Retina (tissue), 1 donor: ENCODE measurements around the gene CIRBP.

Experiments used
- DNase-seq: peaks from one replicate; pipeline ENCODE4 v3.0.0-alpha.2; 2016

The CIRBP gene

DNA sequence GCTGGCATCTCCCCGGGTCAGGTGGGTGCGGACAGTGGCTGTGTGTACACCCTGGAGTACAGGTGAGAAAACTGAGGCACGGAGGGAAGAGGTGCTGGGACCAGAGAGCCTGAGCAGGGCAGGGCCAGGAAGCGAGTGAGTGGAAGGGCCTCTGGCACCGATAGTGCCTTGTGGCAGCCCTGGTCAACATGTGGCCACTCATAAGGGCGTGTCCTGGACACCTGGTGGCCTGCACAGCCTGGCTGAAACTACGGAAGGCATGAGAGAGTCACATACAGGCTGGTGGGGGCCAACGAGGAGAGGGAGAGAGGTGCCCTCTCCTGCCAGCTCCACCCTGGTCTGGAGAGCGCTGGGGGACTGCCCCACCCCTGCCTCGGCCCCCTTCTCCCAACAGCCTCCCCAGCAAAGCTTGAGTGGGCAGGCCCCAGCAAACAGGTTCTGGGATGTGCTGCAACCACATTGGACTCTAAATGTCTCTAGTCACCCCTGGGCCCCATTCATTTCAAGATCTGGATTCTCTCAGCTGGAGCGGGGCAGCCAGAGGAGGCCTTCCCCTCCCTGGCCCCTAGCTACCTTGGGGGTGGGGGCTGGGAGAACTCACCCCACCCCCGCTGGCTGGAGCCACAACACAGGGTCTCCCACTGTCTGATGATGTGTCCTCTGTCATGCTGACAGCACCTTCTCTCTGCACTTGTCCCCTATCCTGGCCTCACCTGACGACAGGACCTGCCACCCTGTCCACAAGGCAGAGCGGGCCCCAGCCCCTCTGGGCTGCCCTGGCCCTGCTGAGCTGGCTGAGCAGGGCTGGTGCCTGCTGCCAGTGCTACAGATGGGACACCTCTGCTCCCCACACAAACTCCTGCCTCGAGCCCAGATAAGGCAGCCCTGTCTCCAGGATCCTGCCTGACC is 37.1 kb upstream of the CIRBP start:
- DNase-seq, result no peak

DNA sequence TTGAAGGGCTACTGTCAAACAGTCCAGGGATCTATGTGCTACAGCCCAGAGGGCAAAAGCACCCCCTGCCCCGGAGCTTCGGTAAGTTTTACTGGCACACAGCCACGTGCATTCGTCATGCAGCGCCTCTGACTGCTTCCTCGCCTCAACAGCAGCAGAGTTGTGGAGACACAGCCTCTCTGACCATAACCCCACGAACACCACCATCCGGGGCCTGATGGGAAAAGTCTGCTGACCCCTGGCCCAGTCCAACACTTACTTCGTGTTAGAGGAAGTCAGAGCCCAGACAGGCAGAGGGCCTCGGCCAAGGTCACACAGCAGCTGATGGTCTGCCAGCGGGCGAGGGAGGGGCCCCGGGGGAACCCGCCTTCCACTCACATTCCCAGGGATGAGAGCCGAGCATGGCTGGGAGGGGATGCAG is 36.5 kb upstream of the CIRBP start:
- DNase-seq, result no peak

DNA sequence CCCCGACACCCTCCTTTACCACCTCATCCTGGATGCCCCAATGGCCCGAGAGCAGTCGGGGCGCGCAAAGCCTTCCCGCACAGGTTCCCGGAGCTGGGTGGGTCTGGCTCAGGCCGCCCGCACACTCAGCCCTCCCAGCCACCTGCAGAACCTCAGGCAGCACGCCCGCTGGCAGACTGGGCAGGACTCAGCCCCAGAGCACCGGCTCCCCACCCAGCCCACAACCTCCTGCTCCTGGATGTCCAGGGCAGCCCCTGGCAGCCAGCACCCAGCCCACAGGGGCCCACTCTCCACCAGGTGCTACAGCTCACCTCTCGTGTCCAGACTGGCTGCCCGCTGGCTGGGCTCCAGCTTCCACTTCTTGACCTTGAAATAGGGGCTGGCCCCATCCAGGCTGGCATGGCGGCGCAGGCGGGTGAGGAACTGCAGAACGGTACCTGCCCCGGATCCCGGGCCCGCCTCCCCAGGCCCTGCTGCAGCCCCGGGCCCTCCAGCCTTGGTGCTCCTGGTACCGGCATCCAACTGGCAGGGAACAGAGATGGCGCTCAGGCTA is 35.9 kb upstream of the CIRBP start:
- no peak for DNase-seq

DNA sequence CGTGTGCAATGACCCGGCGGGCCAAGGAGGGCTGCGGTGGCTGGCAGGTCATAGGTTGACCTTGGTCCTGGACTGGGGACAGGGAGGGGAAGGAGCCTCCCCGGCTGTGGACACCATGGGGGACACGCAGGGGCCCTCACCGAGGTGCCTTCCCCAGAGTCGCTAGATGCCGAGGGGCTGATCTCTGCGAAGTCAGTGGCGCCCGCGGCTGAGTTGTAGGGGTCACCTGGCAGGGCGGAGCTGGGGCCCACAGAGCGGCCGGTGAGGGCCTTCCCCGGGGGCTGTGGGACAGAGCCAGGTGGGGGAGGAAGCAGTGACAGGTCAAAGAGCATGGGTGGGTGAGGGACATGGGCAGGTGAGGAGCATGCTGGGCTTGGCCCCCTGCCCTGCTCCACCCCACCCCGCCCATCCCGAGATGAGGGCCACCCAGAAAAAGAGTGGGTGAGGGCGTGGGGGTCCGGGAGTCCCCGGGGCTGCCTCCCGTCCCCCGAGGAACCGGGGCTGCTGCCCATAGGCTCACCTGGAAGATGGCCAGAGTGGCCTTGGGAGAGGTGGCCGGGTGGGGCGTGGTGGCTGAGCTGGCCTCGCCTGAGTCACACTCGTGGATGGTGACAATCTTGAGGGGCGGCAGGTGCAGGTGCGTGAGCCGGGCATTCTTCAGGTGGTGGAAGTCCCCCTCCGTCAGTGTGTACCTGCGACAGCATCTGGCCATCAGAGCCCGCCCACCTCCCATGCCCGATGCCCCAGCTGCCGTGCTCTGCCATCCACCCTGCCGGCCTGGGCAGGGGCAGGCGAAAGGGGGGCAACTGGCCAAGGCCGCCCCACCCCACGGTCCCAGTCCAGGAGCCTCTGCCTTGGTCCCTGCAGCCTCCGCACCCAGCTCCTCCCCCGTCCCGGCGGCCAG is 34.8 kb upstream of the CIRBP start:
- no peak for DNase-seq

DNA sequence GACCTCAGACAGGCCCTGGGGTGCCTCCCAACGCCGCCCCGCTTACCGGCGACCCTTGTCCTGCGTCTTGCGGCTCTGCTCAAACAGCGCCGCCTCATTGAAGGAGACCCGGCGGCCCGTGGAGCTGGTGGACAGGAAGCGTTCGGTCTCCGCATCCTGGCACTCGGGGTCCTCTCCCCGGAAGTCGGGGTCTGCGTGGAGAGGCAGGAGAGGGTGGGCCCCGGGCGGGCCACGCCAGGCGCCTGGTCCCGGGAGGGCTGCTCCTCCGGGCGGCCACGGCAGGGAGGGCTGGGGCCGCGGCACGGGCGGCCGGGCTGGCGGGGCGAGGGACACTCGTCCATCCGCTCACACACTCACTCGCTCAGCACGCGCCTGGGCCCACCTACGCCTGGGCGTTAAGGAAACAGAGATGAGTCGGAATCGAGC is 34.2 kb upstream of the CIRBP start:
- no peak for DNase-seq

DNA sequence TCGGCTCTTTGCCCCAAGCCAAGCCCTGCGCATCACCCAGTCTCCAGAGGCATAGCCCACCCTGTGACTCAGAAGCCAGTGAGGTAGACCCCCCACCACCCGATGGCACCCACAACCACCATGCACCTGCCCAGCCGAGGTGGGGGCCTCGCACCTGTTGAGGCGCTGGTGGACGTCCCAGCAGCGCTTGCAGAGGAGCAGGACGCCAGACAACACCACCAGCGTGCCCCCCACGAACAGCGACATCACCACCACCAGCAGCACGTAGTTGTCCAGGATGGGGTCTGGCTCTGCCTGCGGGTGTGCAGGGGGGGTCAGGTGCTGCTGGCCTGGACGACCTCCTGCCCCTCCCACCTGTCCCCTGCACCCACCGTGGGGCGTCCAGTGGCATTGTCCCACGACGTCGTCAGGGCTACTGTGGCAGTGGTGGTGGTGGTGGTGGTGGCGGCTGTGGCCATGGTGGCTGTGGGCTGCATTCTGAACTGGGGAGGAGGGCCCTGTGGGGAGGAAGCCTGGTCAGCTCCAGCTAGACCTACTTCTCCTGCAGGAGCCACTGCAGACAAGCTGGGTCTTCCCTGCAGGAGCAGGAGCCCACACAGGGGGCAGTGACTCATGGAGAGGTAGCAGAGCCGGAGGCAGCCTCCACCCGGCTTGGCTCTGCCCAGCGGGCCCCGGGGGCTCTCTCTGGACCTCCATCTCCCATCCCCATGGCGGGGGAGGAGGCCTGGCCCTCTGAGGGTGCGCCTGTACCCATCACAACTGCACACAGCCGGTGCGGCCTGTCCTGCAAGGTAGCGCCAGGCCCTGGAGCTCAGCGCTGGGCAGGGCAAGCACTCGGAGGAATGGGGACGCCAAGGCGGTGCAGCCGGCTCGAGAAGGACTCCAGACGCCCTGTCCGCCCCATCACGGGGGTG is 33.2 kb upstream of the CIRBP start:
- DNase-seq, result peak; percentile 82

DNA sequence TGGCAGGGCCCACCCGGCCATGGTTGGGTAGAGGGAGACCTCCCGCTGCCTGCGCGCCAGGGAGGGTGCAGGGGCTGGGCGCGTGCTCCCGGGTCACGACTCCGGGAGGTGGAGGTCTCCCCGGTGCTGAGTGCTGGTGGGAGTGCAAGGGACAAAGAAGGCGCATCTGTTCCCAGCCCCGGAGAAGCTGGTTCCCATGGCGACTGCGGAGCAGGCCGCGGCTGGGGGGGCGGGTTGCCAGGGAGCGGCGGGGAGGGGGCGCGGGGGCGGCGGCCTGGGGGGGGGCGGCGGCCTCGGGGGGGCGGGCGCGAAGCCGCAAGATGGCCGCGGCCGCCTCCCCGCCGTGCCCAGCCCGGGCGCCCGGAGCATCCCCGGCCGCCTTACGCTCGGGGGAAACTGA is 32.6 kb upstream of the CIRBP start:
- DNase-seq, result peak; percentile 79

DNA sequence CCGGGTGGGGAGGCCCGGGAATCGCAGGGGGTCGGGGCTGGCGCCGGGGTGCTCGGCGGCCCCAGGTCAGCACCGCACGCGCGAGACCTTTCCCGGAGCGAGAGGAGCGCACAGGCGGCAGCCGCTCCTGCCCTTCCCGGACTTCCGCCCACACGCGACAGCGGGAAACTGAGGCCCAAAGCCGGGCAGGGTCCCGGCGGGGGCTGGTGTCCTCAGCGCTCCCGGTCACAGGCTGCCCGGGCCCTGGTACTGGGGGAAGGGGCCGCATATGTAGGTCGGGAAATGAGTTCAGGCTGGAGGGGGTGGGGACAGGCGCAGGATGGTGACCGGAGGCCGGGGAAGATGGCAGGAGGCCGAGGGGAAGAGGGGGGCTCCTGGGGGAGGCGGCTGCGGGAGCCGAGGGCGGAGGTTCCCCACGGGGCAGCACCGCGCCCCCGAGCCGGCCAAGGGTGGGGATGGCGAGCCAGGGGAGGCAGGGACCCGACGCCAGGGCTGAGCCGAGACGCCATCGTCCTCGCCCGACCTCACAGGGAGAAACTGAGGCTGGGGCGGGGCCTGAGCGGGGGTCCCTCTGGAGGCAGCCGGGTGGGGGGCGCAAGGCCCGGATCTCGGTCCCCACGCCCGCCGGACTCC is 32.0 kb upstream of the CIRBP start:
- peak; percentile 76 for DNase-seq

DNA sequence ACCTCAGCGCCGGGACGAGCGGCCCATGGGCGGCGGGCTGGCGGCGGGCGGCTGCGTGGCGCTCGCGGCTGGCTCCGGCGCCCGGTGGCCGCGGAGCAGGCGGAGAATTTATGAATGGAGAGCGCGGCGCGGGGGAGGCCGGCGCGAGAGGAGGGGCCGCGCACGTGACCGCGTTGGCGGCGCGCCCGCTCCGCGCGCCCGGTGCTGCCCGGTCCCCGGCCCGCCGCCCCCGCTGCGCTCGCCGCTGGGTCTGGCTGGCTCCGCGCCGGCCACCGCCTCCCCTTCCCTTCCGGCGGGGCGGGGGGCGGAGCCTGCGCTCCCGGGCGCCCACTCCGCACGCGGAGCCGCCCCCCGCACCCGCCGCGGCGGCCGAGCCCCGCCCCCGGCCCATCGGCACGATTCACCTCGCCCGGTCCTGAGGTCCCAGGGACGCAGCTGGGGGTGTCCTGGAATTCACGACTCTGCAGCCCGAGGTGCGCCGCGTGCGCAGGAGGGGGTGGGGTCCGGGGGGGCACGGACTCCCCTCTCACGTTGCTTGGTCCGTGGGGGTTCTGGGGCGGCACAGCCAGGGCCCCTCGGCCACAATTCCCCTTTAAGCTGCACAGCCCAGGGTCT is 31.3 kb upstream of the CIRBP start, which contains the start of gene CBARP:
CBARP (minus strand) TSS at position 252 of the 615 bp plus-strand sequence. CDS start 1,905 bp downstream, outside the sequence.
- no peak for DNase-seq

DNA sequence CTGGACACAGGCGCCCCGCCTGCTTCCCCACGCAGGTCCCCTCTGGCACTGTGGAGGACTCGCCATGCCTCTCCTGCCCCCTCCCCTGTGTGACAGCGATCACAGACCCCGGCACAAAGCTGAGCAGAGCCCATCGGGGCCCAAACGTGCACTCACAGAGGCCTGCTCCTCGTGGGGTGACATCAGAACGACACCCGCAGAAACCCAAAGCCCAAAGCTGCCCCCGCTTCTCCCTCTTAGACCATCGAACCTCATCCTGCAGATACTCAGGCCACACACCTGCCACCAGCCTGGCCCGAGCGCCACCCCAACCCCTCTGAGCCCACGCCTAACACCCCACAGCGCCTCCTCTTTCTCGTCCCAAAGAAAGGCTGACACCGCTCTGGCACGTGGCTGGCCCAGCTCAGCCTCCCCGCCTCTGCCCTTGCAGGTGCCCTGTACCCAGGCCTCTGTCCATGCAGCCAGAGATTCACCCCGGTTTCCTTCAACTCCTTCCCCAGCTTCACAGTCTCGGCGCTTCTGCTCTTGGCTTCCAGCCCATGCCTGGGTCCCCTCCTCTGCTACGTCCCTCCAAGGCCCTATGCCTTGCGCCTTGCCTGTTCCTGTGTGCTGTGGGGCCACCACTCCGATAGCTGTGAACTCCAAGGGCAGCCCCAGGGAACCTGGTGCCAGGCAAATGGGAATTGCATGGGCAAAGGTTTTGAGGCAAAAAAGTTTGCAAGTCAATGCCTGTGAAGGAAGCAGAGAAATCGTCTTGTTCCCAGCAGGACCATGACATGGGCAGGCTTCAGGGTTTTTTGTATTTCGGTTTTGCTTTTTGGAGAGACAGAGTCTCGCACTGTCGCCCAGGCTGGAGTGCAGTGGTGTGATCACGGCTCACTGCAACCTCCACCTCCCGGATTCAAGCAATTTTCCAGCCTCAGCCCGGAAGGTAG is 30.5 kb upstream of the CIRBP start:
- DNase-seq, result peak; percentile 53

DNA sequence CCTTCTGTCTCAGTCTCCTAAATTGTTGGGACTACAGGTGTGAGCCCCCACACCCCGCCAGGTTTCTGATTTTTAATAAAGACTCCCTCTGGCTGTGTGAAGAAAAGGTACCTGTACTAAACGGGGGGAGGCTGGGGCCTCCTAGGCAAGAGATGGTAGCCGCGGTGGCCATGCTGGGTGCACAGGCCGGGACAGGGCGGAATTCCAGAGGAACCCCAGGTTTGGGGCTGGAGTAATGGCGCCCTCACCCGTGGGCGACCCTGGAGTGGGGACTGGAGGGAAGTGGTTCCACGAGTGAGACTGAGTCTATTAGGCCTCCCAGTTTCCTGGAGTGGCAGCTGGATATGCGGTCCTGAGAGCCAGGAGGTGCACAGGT is 29.7 kb upstream of the CIRBP start:
- DNase-seq, result no peak

DNA sequence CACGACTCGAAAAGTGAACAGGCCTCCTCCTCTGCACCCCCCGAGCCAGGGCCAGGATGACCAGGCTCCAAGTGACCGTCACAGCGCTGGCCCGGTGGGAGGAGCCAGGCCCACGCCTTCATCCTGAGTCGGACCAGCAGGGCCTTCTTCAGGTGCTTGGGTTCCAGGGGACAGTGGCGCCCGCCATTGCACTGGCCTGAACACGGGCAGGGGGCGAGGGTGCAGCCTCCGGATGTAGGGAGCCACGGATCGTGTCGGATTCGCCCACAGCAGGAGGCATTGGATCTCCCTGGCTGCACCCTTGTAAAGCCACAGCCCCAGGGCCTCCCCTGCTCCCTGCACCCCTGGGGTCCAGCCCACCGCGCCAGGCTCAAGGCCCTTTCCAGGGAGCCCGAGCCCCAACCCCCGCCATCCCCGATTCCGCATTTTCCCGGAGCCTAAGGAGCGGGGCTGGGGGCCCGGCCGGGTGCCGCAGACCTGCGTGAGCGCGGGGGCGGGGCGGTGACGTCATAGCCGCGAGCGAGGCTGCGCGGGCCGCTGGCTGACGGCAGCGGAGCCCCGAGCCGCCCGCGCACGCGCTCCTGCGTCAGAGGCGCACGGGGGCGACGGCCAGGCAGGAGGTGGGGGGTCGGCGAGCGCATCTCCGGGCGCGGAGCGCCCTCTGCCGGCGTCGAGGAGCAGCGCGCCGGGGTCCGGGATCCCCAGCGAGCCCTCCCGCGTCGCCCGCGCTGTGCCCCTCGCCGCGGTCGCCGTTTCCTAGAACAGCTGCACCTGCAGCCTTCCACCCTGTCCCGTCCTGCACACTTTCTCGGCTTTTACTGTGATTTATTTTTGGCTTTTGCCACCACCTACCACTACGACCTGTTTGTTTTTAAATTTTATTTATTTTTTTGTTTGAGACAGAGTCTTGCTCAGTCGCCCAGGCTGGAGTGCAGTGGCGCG is 29.1 kb upstream of the CIRBP start:
- DNase-seq, result peak; percentile 96

DNA sequence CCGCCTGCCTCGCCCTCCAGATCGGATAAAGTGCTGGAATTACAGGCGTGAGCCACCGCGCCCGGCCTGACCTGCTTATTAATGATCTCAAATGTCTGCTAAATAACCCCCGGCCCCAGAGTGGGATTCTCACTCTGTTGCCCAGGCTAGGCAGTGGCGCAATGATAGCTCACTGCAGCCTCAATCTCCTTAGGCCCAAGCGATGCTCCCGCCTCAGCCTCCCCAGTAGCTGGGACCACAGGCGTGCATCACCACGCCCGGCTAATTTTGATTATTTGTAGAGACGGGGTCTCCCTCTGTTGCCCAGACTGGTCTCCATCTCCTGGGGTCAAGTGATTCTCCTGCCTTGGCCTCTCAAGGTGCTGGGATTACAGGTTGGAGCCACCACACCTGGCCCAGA is 28.2 kb upstream of the CIRBP start:
- peak; percentile 47 for DNase-seq

DNA sequence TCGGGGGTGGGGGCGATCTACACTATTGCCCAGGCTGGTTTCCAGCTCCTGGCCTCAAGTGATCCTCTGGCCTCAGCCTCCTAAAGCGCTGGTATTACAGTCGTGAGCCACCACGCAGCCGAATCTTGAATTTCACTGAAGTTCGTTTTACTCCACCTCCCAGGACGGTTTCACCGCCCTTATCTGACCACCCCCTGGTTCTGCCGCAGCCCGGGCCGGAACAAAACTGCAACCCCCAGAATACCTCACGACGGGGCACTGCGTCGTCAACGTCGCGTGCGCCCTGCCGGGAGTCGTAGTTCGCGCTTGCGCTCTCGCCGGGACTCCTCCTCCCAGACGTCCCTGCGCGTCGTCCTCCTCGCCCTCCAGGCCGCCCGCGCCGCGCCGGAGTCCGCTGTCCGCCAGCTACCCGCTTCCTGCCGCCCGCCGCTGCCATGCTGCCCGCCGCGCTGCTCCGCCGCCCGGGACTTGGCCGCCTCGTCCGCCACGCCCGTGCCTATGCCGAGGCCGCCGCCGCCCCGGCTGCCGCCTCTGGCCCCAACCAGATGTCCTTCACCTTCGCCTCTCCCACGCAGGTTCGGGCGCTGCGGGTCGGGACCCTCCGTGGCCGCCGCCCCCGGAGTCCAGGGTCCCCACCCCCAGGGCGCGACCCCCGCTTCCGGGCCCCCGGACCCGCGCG is 27.6 kb upstream of the CIRBP start, which contains the start of gene ATP5F1D:
ATP5F1D (plus strand) TSS at position 335 of the 679 bp plus-strand sequence; CDS start at position 435, 100 bp downstream.
- peak; percentile 91 for DNase-seq

DNA sequence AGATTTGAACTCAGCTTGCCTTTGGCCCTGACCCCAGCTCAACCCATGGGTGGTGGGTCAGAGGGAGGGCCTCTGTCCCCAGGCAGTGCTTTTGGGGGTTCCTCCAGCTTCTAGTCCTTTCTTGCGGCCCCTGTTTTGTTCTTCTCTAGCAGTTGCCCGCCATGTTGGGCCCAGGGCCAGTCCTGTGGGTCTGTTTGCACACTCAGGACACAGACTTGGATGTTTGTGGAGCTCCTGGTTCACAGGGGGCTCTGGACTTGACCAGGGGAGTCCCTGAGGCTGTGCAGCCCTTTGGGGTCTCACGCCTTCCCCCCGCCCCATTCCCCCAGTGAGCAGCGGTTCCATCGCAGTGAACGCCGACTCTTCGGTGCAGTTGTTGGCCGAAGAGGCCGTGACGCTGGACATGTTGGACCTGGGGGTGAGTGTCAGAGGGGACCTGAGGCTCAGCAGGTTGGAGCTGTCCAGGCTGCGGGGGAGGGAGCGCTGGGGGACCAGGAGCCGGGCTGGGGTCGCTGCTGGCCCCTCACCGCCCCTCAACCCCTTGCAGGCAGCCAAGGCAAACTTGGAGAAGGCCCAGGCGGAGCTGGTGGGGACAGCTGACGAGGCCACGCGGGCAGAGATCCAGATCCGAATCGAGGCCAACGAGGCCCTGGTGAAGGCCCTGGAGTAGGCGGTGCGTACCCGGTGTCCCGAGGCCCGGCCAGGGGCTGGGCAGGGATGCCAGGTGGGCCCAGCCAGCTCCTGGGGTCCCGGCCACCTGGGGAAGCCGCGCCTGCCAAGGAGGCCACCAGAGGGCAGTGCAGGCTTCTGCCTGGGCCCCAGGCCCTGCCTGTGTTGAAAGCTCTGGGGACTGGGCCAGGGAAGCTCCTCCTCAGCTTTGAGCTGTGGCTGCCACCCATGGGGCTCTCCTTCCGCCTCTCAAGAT is 25.1 kb upstream of the CIRBP start:
- DNase-seq, result peak; percentile 89

DNA sequence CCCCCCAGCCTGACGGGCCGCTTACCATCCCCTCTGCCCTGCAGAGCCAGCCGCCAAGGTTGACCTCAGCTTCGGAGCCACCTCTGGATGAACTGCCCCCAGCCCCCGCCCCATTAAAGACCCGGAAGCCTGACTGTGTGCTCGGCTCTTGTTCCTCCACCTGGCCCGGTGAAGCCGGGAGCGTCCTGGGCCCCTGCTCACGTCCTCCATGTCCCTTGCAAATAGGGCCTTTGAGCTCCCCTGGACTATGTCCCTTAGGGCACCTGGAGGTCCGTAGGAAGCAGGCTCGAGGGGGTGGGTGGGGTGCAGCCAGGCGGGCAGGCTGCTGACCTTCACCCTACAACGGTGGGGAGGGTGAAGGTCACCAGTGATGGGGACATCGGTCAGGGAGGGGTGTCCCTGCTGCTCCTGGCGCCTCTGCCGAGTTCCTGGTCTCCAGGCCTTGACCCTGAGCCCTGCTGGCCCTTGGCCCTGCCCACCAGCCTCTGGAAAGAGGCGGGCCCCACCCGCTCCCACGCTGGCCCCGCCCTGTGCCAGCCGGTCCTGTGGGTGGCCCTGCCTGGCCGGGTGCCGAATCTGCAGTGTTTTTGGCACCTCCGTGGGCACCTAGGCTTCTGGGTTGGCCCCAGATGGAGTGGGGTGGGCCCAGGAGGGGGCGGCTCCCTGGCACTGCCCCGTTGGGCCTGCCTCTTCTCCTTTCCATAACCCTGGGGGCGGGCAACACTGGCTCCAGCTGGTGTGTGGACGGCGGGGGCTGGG is 24.3 kb upstream of the CIRBP start:
- DNase-seq, result no peak
